HUDEP-2 (cell line): Measurements from ENCODE around the gene PRDM16.

Source experiments
- DNase-seq, 76 experiments: peaks; one replicate each; lab custom pipeline; 2025; ENCODE audit not compliant: unreplicated experiment in 76 of 76; lab: John Stamatoyannopoulos, UW

Gene PRDM16

GRCh38 chr1:3463408-3463863 is 394.4 kb downstream of the PRDM16 start:
- DNase-seq = no peak

GRCh38 chr1:3463891-3464648 is 395.1 kb downstream of the PRDM16 start:
- DNase-seq = no peak

GRCh38 chr1:3464649-3465025 is 395.6 kb downstream of the PRDM16 start:
- DNase-seq = no peak

GRCh38 chr1:3465091-3465934 is 396.3 kb downstream of the PRDM16 start:
- DNase-seq = no peak

- DNase-seq = no peak
These were observed 396.9 kb downstream of the PRDM16 start for GRCh38 chr1:3465935-3466321.

- no peak for DNase-seq
These were observed 397.5 kb downstream of the PRDM16 start for GRCh38 chr1:3466366-3467075.

GRCh38 chr1:3467096-3468036 is 398.4 kb downstream of the PRDM16 start:
- DNase-seq = no peak

- no peak for DNase-seq
These were observed 399.5 kb downstream of the PRDM16 start for GRCh38 chr1:3468236-3469103.

GRCh38 chr1:3469104-3469848 is 400.3 kb downstream of the PRDM16 start:
- no peak for DNase-seq

GRCh38 chr1:3469849-3470649 is 401.0 kb downstream of the PRDM16 start:
- no peak for DNase-seq

- DNase-seq = no peak
These were observed 401.8 kb downstream of the PRDM16 start for GRCh38 chr1:3470650-3471355.

GRCh38 chr1:3471356-3472087 is 402.5 kb downstream of the PRDM16 start:
- no peak for DNase-seq

GRCh38 chr1:3472088-3472850 is 403.3 kb downstream of the PRDM16 start:
- DNase-seq = no peak

- DNase-seq = no peak
These were observed 403.9 kb downstream of the PRDM16 start for GRCh38 chr1:3472906-3473305.

GRCh38 chr1:3473381-3473844 is 404.4 kb downstream of the PRDM16 start:
- no peak for DNase-seq

- no peak for DNase-seq
These were observed 405.0 kb downstream of the PRDM16 start for GRCh38 chr1:3474016-3474415.
